Erythroblast (primary cell): ENCODE data around the gene CASZ1.

ENCODE experiments used
- GATA1 ChIP-seq: IDR thresholded peaks from 2 replicates; pipeline ENCODE4 v1.6.1; 2011; ENCODE audit warnings: low read depth, mild to moderate bottlenecking, control low read depth, low read length, moderate library complexity
- POLR2A ChIP-seq: IDR thresholded peaks from 2 replicates; pipeline ENCODE4 v1.6.1; 2011; ENCODE audit warnings: mild to moderate bottlenecking, low read length

DNA sequence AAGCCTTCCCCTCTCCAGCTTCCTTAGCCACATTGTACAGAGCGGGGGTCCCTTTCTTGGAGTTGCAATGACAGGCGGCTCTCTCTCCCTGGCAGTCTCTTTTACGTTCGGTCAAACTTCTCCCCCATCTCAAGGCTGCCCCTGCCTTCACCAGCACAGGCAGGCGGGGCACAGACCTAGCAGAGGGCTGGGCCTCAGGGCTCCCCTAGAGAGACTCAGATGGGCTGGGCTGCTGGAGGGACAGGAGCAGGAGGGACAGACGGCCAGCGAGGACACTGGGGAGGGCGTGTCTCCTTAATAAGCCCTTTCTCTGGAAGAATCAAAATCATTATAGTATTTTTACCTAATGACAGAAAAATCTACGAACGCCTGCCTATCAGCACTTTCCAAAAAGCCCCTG, 79.6 kb downstream of the CASZ1 start:
- TF ChIP-seq POLR2A (no peak), GATA1 (no peak)
